GM12878 (cell line): ENCODE results near the gene HRH3. TPM values are rescaled to one million over a fixed set of nuclear protein-coding genes. Genes with fewer than 3 reads are reported as not detected.

Source experiments
- ATAC-seq: fragments of 200-7000 bp; cut with Tn5 transposase; 3 replicates; pipeline ENCODE4 v1.9.1; 2020; ENCODE audit warnings: mild to moderate bottlenecking, moderate library complexity
- BruUV-seq: library from RNA; stranded (reverse); fragments of 400-500 nt; replicated peaks from 2 replicates; lab custom pipeline; 2021; lab: Mats Ljungman, UMichigan
- CTCF ChIA-PET: fragments of 300-600 bp; sonication (Branson Sonifier 250); formaldehyde crosslinking; extraction: SDS; loops from one replicate; lab custom pipeline; 2021; ENCODE audit warnings: inconsistent platforms; lab: Yijun Ruan, JAX
- POLR2A ChIA-PET: fragments of 350-600 bp; formaldehyde crosslinking; extraction: SDS; loops from one replicate; lab custom pipeline; 2021; ENCODE audit warnings: inconsistent platforms; lab: Charles Lee
- RAD21 ChIA-PET: fragments of 300-600 bp; sonication (Branson Sonifier 250); formaldehyde crosslinking; loops from one replicate; lab custom pipeline; 2023; ENCODE audit warnings: antibody characterized with exemption; ENCODE audit not compliant: unreplicated experiment; lab: Charles Lee
- SMC1A ChIA-PET: fragments of 300-600 bp; sonication (Branson Sonifier 250); formaldehyde crosslinking; loops from one replicate; lab custom pipeline; 2023; ENCODE audit not compliant: unreplicated experiment, uncharacterized antibody; lab: Charles Lee
- DNase-seq: peaks from one replicate; pipeline ENCODE4 v3.0.0-alpha.2; 2011; ENCODE audit warnings: low read depth, low spot score
- FAIRE-seq: peaks from 3 replicates; lab custom pipeline; 2011; peaks lifted over from hg19 to GRCh38; lab: Jason Lieb, UNC
- H2AFZ ChIP-seq: 2 replicates; pipeline ENCODE4 v1.6.0; 2011; ENCODE audit warnings: low read depth, low read length, control low read depth; ENCODE audit not compliant: control insufficient read depth
- H3K27ac ChIP-seq: 2 replicates; pipeline ENCODE4 v1.5.1; 2011; ENCODE audit warnings: control low read depth; ENCODE audit not compliant: control insufficient read depth, insufficient read depth
- H3K27me3 ChIP-seq, 2 experiments: replicated peaks in 1 of 2; 2 replicates each; pipeline versions ENCODE4 v1.6.0 to v1.6.1; 2011; ENCODE audit warnings: low read length in 1 of 2; ENCODE audit not compliant: control insufficient read depth in 2 of 2, insufficient read depth in 2 of 2
- H3K36me3 ChIP-seq, 2 experiments: 2 replicates each; pipeline ENCODE4 v1.5.1; 2011; ENCODE audit warnings: low read length in 1 of 2; ENCODE audit not compliant: control insufficient read depth in 2 of 2, insufficient read depth in 2 of 2
- H3K4me1 ChIP-seq: 2 replicates; pipeline ENCODE4 v1.6.1; 2011; ENCODE audit warnings: mild to moderate bottlenecking, low read length, moderate library complexity, mixed read lengths; ENCODE audit not compliant: control insufficient read depth, insufficient read depth
- H3K4me2 ChIP-seq: 2 replicates; pipeline ENCODE4 v1.6.0; 2011; ENCODE audit warnings: control low read depth; ENCODE audit not compliant: control insufficient read depth, insufficient read depth
- H3K4me3 ChIP-seq: fragments of 200-600 bp; sonication (generic); 2 replicates; pipeline ENCODE4 v1.5.1; 2016
- H3K79me2 ChIP-seq: 2 replicates; pipeline ENCODE4 v1.6.0; 2011; ENCODE audit warnings: low read length; ENCODE audit not compliant: control insufficient read depth, insufficient read depth
- H3K9ac ChIP-seq: 2 replicates; pipeline ENCODE4 v1.8.0; 2011; ENCODE audit warnings: low read length, control low read depth, mixed read lengths; ENCODE audit not compliant: control insufficient read depth, insufficient read depth
- H3K9me3 ChIP-seq: replicated peaks from 3 replicates; pipeline ENCODE4 v1.5.1; 2011; ENCODE audit warnings: mild to moderate bottlenecking, low read length; ENCODE audit not compliant: control insufficient read depth, insufficient read depth
- H4K20me1 ChIP-seq: 2 replicates; pipeline ENCODE4 v1.6.0; 2011; ENCODE audit not compliant: control insufficient read depth, insufficient read depth
- CHD1 ChIP-seq: IDR thresholded peaks from 2 replicates; pipeline ENCODE4 v1.6.1; 2012; ENCODE audit warnings: low read depth, low read length, improper control_type of control experiment
- EED ChIP-seq: sonication (generic); IDR thresholded peaks from 2 replicates; pipeline ENCODE4 v1.6.1; 2016; ENCODE audit warnings: antibody characterized with exemption, low read depth
- NFIC ChIP-seq: IDR thresholded peaks from 2 replicates; pipeline ENCODE4 v1.6.1; 2012; ENCODE audit warnings: low read depth, mild to moderate bottlenecking, inconsistent platforms, low read length, moderate library complexity
- NFXL1 ChIP-seq: fragments of 450-650 bp; IDR thresholded peaks from 2 replicates; pipeline ENCODE4 v1.6.1; 2017; ENCODE audit warnings: antibody characterized with exemption, mild to moderate bottlenecking, borderline replicate concordance
- RAD21 ChIP-seq: IDR thresholded peaks from 2 replicates; pipeline ENCODE4 v1.6.1; 2011; ENCODE audit warnings: mild to moderate bottlenecking, low read depth, low read length, moderate library complexity; ENCODE audit not compliant: insufficient read depth
- RCOR1 ChIP-seq: conservative IDR thresholded peaks from 2 replicates; pipeline ENCODE4 v1.6.1; 2012; ENCODE audit warnings: low read depth, low read length, improper control_type of control experiment
- SP1 ChIP-seq: IDR thresholded peaks from one replicate; pipeline ENCODE4 v1.6.1; 2011; ENCODE audit warnings: low read depth, low read length
- SRF ChIP-seq, 2 experiments: IDR thresholded peaks; 2 replicates each; pipeline ENCODE4 v1.6.1; 2011; ENCODE audit warnings: low read depth in 2 of 2, low read length in 2 of 2, mild to moderate bottlenecking in 1 of 2, moderate library complexity in 1 of 2
- SUPT20H ChIP-seq: IDR thresholded peaks from 2 replicates; pipeline ENCODE4 v1.6.1; 2011; ENCODE audit warnings: low read depth, mild to moderate bottlenecking, low read length, moderate library complexity, borderline replicate concordance; ENCODE audit not compliant: control insufficient read depth
- WRNIP1 ChIP-seq: IDR thresholded peaks from 2 replicates; pipeline ENCODE4 v1.6.1; 2011; ENCODE audit warnings: low read depth, low read length, improper control_type of control experiment, borderline replicate concordance
- YY1 ChIP-seq: IDR thresholded peaks from 2 replicates; pipeline ENCODE4 v1.6.1; 2011; ENCODE audit warnings: low read depth, mild to moderate bottlenecking, low read length
- WGBS: methylation state at CpG from one replicate; pipeline ENCODE4 v1.1.6; 2016; ENCODE audit warnings: low lambda C conversion rate; ENCODE audit not compliant: insufficient replicate concordance, insufficient coverage; ENCODE audit errors: missing lambda C conversion rate; 5-methylcytosine and 5-hydroxymethylcytosine counted together
- in situ Hi-C: fragments of 300-500 bp; cut with MboI; formaldehyde crosslinking; loops from 9 replicates; pipeline ENCODE4 v1.14.3; 2018; ENCODE audit warnings: mixed read lengths
- intact Hi-C: fragments of 100-400 bp; cut with micrococcal nuclease; formaldehyde crosslinking; loops from one replicate; pipeline ENCODE4 v1.14.2; 2022; ENCODE audit not compliant: unreplicated experiment
- polyA plus RNA-seq, 11 experiments: library from polyadenylated mRNA; depleted of rRNA in 4 of 11; unstranded in 6 of 11; stranded (reverse) in 5 of 11; fragments of >200 nt; fragmentation: Nextera tagmentation in 4 of 11; fragmentation: Illumina TruSeq in 1 of 11; extraction: Ambion mirVana in 4 of 11; extraction: Trizol in 1 of 11; gene quantifications; 1 replicate in 1 of 11; 2 replicates in 10 of 11; pipeline versions ENCODE4 v1.2.1 to v1.2.3, GENCODE V29; 2011 to 2016; ENCODE audit warnings: inconsistent platforms in 2 of 11, missing spikeins in 2 of 11, low read depth in 1 of 11
- total RNA-seq, 4 experiments: library from RNA; depleted of rRNA in 3 of 4; stranded (reverse); fragments of >200 nt in 3 of 4; fragmentation: Illumina TruSeq in 1 of 4; extraction: Trizol in 1 of 4; gene quantifications; 2 replicates each; pipeline versions ENCODE4 v1.2.1 to v1.2.3, GENCODE V29; 2013 to 2021
- TF ChIP-seq, protein P1 (sequence below): fragments of 450-650 bp; IDR thresholded peaks from 2 replicates; pipeline ENCODE4 v1.6.1; 2017; ENCODE audit warnings: borderline replicate concordance
- TF ChIP-seq, protein P2 (sequence below): fragments of 450-650 bp; IDR thresholded peaks from 2 replicates; pipeline ENCODE4 v1.6.1; 2017; ENCODE audit warnings: mild to moderate bottlenecking, moderate library complexity

Gene HRH3
- total and polyA plus RNA-seq, 10 of the 15 experiments (the other 5 are each of a cell fraction or from before 2014, with no cell fraction given), result not detected

DNA sequence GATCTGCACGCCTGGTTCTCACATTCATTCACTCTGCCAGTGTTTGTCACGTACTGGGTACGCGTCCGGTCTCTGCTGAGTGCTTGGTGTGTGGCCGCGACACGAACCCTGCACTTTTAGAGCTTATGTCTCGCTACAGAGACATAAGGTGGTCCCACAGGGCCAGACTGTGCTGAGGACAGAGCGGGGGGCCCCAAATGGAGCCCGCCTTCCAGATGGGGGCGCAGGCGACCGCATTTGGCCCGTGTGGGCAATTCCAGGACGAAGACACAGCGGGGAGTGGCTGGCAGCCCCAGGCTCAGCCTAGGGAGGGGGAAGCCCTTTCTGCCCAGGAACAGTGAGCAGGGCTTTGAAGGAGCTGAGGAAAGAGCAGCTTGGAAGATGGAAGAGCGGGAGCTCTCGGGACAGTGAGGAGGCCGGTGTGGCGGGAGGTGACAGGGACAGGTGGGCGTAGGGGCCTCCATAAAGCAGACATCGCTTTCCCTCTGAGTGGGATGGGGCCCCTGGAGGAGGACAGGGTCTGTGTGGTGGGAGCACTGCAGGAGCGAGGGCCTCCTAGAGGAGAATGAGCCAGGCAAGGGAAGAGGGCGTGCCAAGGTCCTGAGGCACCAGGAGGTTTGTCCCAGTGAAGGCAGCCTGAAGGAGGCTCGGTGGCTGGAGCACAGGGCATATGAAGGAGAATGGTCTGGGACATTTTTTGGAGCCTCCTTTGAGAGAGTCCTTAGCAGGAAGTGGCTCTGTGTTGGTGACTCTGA lies 45.0 kb downstream of the HRH3 start:
- Histone ChIP-seq H3K27ac (no peak overlapping the region), H2AFZ (no peak overlapping the region), H3K4me2 (no peak overlapping the region), H3K4me3 (no peak overlapping the region), H4K20me1 (no peaks in the 10 kb centered on the region), H3K79me2 (no peaks in the 10 kb centered on the region), H3K9ac (no peak overlapping the region)
- intact Hi-C loops, result no loop called here
- no peak for FAIRE-seq
- WGBS, result 96% methylated on average over 25 of the region's 26 CpGs
- ChIA-PET POLR2A (no interaction called here), SMC1A (no interaction called here)
- no peak for ATAC-seq
- TF ChIP-seq WRNIP1, result no peak
- no peak for TF ChIP-seq NFIC
- no peak for TF ChIP-seq RCOR1
- no peak for TF ChIP-seq SRF (IDR thresholded peaks at IDR 0.05; ENCODE audit: low read depth in 2 of 2, low read length in 2 of 2)
- TF ChIP-seq, protein P1, sequence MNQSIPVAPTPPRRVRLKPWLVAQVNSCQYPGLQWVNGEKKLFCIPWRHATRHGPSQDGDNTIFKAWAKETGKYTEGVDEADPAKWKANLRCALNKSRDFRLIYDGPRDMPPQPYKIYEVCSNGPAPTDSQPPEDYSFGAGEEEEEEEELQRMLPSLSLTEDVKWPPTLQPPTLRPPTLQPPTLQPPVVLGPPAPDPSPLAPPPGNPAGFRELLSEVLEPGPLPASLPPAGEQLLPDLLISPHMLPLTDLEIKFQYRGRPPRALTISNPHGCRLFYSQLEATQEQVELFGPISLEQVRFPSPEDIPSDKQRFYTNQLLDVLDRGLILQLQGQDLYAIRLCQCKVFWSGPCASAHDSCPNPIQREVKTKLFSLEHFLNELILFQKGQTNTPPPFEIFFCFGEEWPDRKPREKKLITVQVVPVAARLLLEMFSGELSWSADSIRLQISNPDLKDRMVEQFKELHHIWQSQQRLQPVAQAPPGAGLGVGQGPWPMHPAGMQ, result no peak
- TF ChIP-seq SP1, result no peak
- TF ChIP-seq, protein P2, sequence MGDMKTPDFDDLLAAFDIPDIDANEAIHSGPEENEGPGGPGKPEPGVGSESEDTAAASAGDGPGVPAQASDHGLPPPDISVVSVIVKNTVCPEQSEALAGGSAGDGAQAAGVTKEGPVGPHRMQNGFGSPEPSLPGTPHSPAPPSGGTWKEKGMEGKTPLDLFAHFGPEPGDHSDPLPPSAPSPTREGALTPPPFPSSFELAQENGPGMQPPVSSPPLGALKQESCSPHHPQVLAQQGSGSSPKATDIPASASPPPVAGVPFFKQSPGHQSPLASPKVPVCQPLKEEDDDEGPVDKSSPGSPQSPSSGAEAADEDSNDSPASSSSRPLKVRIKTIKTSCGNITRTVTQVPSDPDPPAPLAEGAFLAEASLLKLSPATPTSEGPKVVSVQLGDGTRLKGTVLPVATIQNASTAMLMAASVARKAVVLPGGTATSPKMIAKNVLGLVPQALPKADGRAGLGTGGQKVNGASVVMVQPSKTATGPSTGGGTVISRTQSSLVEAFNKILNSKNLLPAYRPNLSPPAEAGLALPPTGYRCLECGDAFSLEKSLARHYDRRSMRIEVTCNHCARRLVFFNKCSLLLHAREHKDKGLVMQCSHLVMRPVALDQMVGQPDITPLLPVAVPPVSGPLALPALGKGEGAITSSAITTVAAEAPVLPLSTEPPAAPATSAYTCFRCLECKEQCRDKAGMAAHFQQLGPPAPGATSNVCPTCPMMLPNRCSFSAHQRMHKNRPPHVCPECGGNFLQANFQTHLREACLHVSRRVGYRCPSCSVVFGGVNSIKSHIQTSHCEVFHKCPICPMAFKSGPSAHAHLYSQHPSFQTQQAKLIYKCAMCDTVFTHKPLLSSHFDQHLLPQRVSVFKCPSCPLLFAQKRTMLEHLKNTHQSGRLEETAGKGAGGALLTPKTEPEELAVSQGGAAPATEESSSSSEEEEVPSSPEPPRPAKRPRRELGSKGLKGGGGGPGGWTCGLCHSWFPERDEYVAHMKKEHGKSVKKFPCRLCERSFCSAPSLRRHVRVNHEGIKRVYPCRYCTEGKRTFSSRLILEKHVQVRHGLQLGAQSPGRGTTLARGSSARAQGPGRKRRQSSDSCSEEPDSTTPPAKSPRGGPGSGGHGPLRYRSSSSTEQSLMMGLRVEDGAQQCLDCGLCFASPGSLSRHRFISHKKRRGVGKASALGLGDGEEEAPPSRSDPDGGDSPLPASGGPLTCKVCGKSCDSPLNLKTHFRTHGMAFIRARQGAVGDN, result no peak
- TF ChIP-seq CHD1, result no peak
- TF ChIP-seq RAD21, result no peak
- no peak for TF ChIP-seq SUPT20H
- no peak for TF ChIP-seq YY1
- no peak for TF ChIP-seq EED
- no peak for TF ChIP-seq NFXL1
- TF ChIP-seq, all 136 proteins: peak for 0
- RAD21 ChIA-PET, result no interaction called here
- DNase-seq, result no peak
- no peaks in the 10 kb centered on the region for H3K4me1 ChIP-seq
- BruUV-seq, result no TSS peak
- H3K27me3 ChIP-seq, result no peaks in the 10 kb centered on the region
- CTCF ChIA-PET, result no interaction called here
- H3K9me3 ChIP-seq, result no peaks in the 10 kb centered on the region
- in situ Hi-C loops, result no loop called here
- H3K36me3 ChIP-seq, result peaks cover 0 to 2% of the 10 kb centered on the region in 2 experiments; a peak in 3 of 4 replicates
